Measurements from ENCODE around the gene TTC31. TPM values are rescaled to one million over a fixed set of nuclear protein-coding genes. Genes with fewer than 3 reads are reported as not detected.

The TTC31 gene
- polyA plus RNA-seq, 12 donors: 15.3 to 36.6 (median 19.2) TPM; not detected in 1

Other genes starting within 250 kb of the TTC31 start
- gene SLC4A5, start 139.7 kb upstream of the TTC31 start, polyA plus RNA-seq (ENCODE audit: insufficient read length in 12 of 12): 10 to 100 TPM in 1 of 12 donors, 1 to 10 TPM in 10, not detected in 1; 1.4 to 12.3 (median 2.4) TPM
- gene DCTN1, start 102.8 kb upstream of the TTC31 start, polyA plus RNA-seq (ENCODE audit: insufficient read length in 12 of 12): 100 to 1,000 TPM in 4 of 12 donors, 10 to 100 TPM in 7, not detected in 1; 81.5 to 146 (median 93.2) TPM
- gene C2orf81, start 61.5 kb upstream of the TTC31 start, polyA plus RNA-seq (ENCODE audit: insufficient read length in 12 of 12): 1 to 10 TPM in 10 of 12 donors, not detected in 2; 1.6 to 3.8 (median 2.0) TPM
- 10 to 100 TPM in 6 of 12 donors, 1 to 10 TPM in 5, not detected in 1; 7.6 to 19.8 (median 10.0) TPM for gene WDR54, start 61.4 kb upstream of the TTC31 start, polyA plus RNA-seq (ENCODE audit: insufficient read length in 12 of 12)
- gene RTKN, start 41.1 kb upstream of the TTC31 start, polyA plus RNA-seq (ENCODE audit: insufficient read length in 12 of 12): 10 to 100 TPM in 11 of 12 donors, not detected in 1; 32.5 to 58.4 (median 47.7) TPM
- gene INO80B, start 28.0 kb upstream of the TTC31 start, polyA plus RNA-seq (ENCODE audit: insufficient read length in 12 of 12): 10 to 100 TPM in 11 of 12 donors, not detected in 1; 12.8 to 42.3 (median 16.1) TPM
- gene WBP1, start 24.6 kb upstream of the TTC31 start, polyA plus RNA-seq (ENCODE audit: insufficient read length in 12 of 12): 10 to 100 TPM in 11 of 12 donors, not detected in 1; 41.4 to 76.6 (median 52.2) TPM
- gene MOGS, start 17.7 kb upstream of the TTC31 start, polyA plus RNA-seq (ENCODE audit: insufficient read length in 12 of 12): 10 to 100 TPM in 11 of 12 donors, not detected in 1; 25.7 to 85.9 (median 32.7) TPM
- 10 to 100 TPM in 11 of 12 donors, not detected in 1; 40.9 to 97.0 (median 56.2) TPM for gene MRPL53, start 10.4 kb upstream of the TTC31 start, polyA plus RNA-seq (ENCODE audit: insufficient read length in 12 of 12)
- 10 to 100 TPM in 4 of 12 donors, 1 to 10 TPM in 7, not detected in 1; 5.4 to 14.4 (median 8.5) TPM for gene CCDC142, start 83 bp upstream of the TTC31 start, polyA plus RNA-seq (ENCODE audit: insufficient read length in 12 of 12)
- 1 to 10 TPM in 2 of 12 donors, under 1 TPM in 7, not detected in 3; 0.27 to 1.5 (median 0.78) TPM for gene LBX2, start 16.5 kb downstream of the TTC31 start, polyA plus RNA-seq (ENCODE audit: insufficient read length in 12 of 12)
- gene PCGF1, start 24.6 kb downstream of the TTC31 start, polyA plus RNA-seq (ENCODE audit: insufficient read length in 12 of 12): 10 to 100 TPM in 10 of 12 donors, not detected in 2; 10.4 to 19.6 (median 13.0) TPM
- gene TLX2, start 31.4 kb downstream of the TTC31 start, polyA plus RNA-seq (ENCODE audit: insufficient read length in 12 of 12): under 1 TPM in 2 of 12 donors, not detected in 10; 0.08 to 0.43 TPM
- 10 to 100 TPM in 1 of 12 donors, 1 to 10 TPM in 3, under 1 TPM in 3, not detected in 5; 0.08 to 15.4 (median 1.0) TPM for gene DQX1, start 43.1 kb downstream of the TTC31 start, polyA plus RNA-seq (ENCODE audit: insufficient read length in 12 of 12)
- 10 to 100 TPM in 11 of 12 donors, not detected in 1; 53.8 to 89.9 (median 64.6) TPM for gene AUP1, start 46.6 kb downstream of the TTC31 start, polyA plus RNA-seq (ENCODE audit: insufficient read length in 12 of 12)
- 10 to 100 TPM in 11 of 12 donors, not detected in 1; 20.1 to 30.4 (median 27.9) TPM for gene HTRA2, start 46.9 kb downstream of the TTC31 start, polyA plus RNA-seq (ENCODE audit: insufficient read length in 12 of 12)
- gene LOXL3, start 70.9 kb downstream of the TTC31 start, polyA plus RNA-seq (ENCODE audit: insufficient read length in 12 of 12): 1 to 10 TPM in 10 of 12 donors, not detected in 2; 6.5 to 9.6 (median 7.5) TPM
- gene DOK1, start 71.6 kb downstream of the TTC31 start, polyA plus RNA-seq (ENCODE audit: insufficient read length in 12 of 12): 10 to 100 TPM in 1 of 12 donors, 1 to 10 TPM in 10, not detected in 1; 4.7 to 28.7 (median 6.0) TPM
- 1 to 10 TPM in 1 of 12 donors, under 1 TPM in 5, not detected in 6; 0.08 to 1.4 (median 0.27) TPM for gene M1AP, start 165.2 kb downstream of the TTC31 start, polyA plus RNA-seq (ENCODE audit: insufficient read length in 12 of 12)
- 1 to 10 TPM in 10 of 12 donors, not detected in 2; 2.3 to 5.0 (median 3.7) TPM for gene SEMA4F, start 171.2 kb downstream of the TTC31 start, polyA plus RNA-seq (ENCODE audit: insufficient read length in 12 of 12)

Measured in muscle of arm (tissue), 12 donors.